NT2/D1 (cell line): Measurements from ENCODE around the gene ASPHD2.

Source experiments
- DNase-seq: peaks from one replicate; pipeline ENCODE4 v3.0.0-alpha.2; 2011; ENCODE audit warnings: low read depth, low spot score
- H3K27me3 ChIP-seq: 2 replicates; pipeline ENCODE4 v1.6.0; 2011; ENCODE audit warnings: mild to moderate bottlenecking; ENCODE audit not compliant: insufficient read length, insufficient read depth
- H3K36me3 ChIP-seq: 2 replicates; pipeline ENCODE4 v1.6.1; 2011; ENCODE audit warnings: mild to moderate bottlenecking, low read length, mixed read lengths; ENCODE audit not compliant: insufficient read depth, insufficient read length
- H3K4me1 ChIP-seq: 2 replicates; pipeline ENCODE4 v1.5.1; 2011; ENCODE audit not compliant: insufficient read depth, insufficient read length
- H3K4me3 ChIP-seq: 2 replicates; pipeline ENCODE4 v1.5.1; 2011; ENCODE audit warnings: low read depth; ENCODE audit not compliant: insufficient read length
- H3K9ac ChIP-seq: 2 replicates; pipeline ENCODE4 v1.6.0; 2011; ENCODE audit warnings: low read depth; ENCODE audit not compliant: insufficient read length
- H3K9me3 ChIP-seq: 2 replicates; pipeline ENCODE4 v1.5.1; 2011; ENCODE audit warnings: mild to moderate bottlenecking, low read length; ENCODE audit not compliant: insufficient read depth
- SUZ12 ChIP-seq: IDR thresholded peaks from 2 replicates; pipeline ENCODE4 v1.6.1; 2011; ENCODE audit not compliant: insufficient read length, insufficient read depth; ENCODE audit errors: extremely low read depth
- YY1 ChIP-seq: IDR thresholded peaks from 2 replicates; pipeline ENCODE4 v1.6.1; 2011; ENCODE audit not compliant: insufficient read length, insufficient read depth
- ZNF274 ChIP-seq: IDR thresholded peaks from 2 replicates; pipeline ENCODE4 v1.6.1; 2011; ENCODE audit warnings: mild to moderate bottlenecking, low read depth, low read length

ASPHD2 gene

GRCh38 chr22:26442086-26442756 is 13.2 kb downstream of the ASPHD2 start:
- TF ChIP-seq ZNF274 (no peak), SUZ12 (no peak), YY1 (no peak)
- H3K4me1 ChIP-seq = no peaks in the 10 kb centered on the region
- no peak overlapping the region for H3K4me3 ChIP-seq
- H3K9me3 ChIP-seq = no peaks in the 10 kb centered on the region
- DNase-seq = no peak
- H3K9ac ChIP-seq = no peak overlapping the region
- H3K36me3 ChIP-seq = peaks cover 7% of the 10 kb centered on the region
- H3K27me3 ChIP-seq = no peaks in the 10 kb centered on the region

- no peaks in the 10 kb centered on the region for H3K9me3 ChIP-seq
These were observed 15.0 kb downstream of the ASPHD2 start for GRCh38 chr22:26443901-26444690.

GRCh38 chr22:26444777-26445176 is 15.7 kb downstream of the ASPHD2 start:
- no peak overlapping the region for H3K4me3 ChIP-seq
- H3K9ac ChIP-seq = no peak overlapping the region
- TF ChIP-seq ZNF274 = no peak
- TF ChIP-seq SUZ12 = no peak
- no peak for TF ChIP-seq YY1
- no peak for DNase-seq
- no peaks in the 10 kb centered on the region for H3K27me3 ChIP-seq
- no peaks in the 10 kb centered on the region for H3K9me3 ChIP-seq
- H3K4me1 ChIP-seq = no peaks in the 10 kb centered on the region
- peaks cover 3% of the 10 kb centered on the region for H3K36me3 ChIP-seq

More at GRCh38 chr22:26443901-26444690, 15.0 kb downstream of the ASPHD2 start:
- TF ChIP-seq ZNF274 (no peak), YY1 (no peak), SUZ12 (no peak)
- H3K27me3 ChIP-seq = no peaks in the 10 kb centered on the region
- H3K36me3 ChIP-seq = peaks cover 3% of the 10 kb centered on the region
- DNase-seq = no peak
- no peaks in the 10 kb centered on the region for H3K4me1 ChIP-seq
- H3K9ac ChIP-seq = no peak overlapping the region
- H3K4me3 ChIP-seq = no peak overlapping the region

- H3K9ac ChIP-seq = no peak overlapping the region
These were observed 16.7 kb downstream of the ASPHD2 start for GRCh38 chr22:26445577-26446275.

GRCh38 chr22:26446808-26447515 is 17.9 kb downstream of the ASPHD2 start:
- Histone ChIP-seq H3K9ac (no peak overlapping the region), H3K4me3 (no peak overlapping the region), H3K9me3 (no peaks in the 10 kb centered on the region), H3K27me3 (no peaks in the 10 kb centered on the region), H3K36me3 (peaks cover 15% of the 10 kb centered on the region), H3K4me1 (no peaks in the 10 kb centered on the region)
- TF ChIP-seq YY1 (no peak), SUZ12 (no peak), ZNF274 (no peak)
- DNase-seq = no peak

More at GRCh38 chr22:26445577-26446275, 16.7 kb downstream of the ASPHD2 start:
- Histone ChIP-seq H3K4me3 (no peak overlapping the region), H3K27me3 (no peaks in the 10 kb centered on the region), H3K9me3 (no peaks in the 10 kb centered on the region), H3K4me1 (no peaks in the 10 kb centered on the region), H3K36me3 (peaks cover 8% of the 10 kb centered on the region)
- no peak for DNase-seq
- TF ChIP-seq YY1 (no peak), SUZ12 (no peak), ZNF274 (no peak)

GRCh38 chr22:26447584-26448329 is 18.7 kb downstream of the ASPHD2 start:
- DNase-seq = no peak
- H3K9me3 ChIP-seq = no peaks in the 10 kb centered on the region

More at GRCh38 chr22:26447584-26448329, 18.7 kb downstream of the ASPHD2 start:
- Histone ChIP-seq H3K4me1 (no peaks in the 10 kb centered on the region), H3K36me3 (peaks cover 21% of the 10 kb centered on the region), H3K9ac (no peak overlapping the region), H3K4me3 (no peak overlapping the region), H3K27me3 (no peaks in the 10 kb centered on the region)
- TF ChIP-seq ZNF274 (no peak), YY1 (no peak), SUZ12 (no peak)
